Measurements from ENCODE around the gene IDH2. TPM values are rescaled to one million over a fixed set of nuclear protein-coding genes. Genes with fewer than 3 reads are reported as not detected.
"Not testable (repeated sequence)": the region's sequence is repeated elsewhere in the genome, so short reads cannot be mapped to it uniquely, and the experiment has no call there.

The IDH2 gene
- total RNA-seq, 1 experiment from 2014 or later = 48.1 TPM

DNA sequence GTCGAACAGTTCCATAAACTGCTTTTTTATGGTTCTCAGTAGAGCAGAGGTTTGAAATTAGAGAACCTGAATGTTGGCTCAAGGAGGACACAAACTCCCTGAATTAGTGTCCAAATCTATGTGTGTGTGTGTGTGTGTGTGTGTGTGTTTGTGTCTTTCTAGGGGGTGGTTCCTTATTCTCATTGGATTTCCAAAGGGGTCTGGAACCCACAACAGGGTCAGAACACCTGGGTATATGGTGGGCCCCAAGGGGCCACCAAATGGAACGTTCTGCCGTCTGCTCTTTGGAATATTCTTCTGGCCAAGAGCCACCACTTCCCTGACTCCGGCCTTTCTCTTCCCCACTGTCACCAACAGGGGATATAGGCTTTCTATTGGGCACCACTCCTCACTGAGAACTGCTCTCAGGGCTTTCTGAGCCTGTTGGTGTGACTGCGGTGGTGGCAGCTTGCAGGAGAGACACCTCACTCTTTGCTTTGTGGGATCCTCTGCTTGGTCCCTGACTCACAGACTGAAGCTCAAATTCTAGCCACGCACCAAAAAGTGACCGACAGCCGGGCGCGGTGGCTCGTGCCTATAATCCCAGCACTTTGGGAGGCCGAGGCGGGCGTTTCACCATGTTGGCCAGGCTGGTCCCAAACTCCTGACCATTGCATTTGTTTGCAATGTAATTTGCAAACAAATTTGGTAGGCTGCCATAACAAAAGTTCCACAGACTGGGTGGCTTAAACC lies 47.5 kb upstream of the IDH2 start:
- CTCF ChIA-PET = no interaction called here
- H3K4me1 ChIP-seq (ENCODE audit: control insufficient read depth in 1 of 2, insufficient read depth in 2 of 2, low read length in 2 of 2) = no peaks in the 10 kb centered on the region
- POLR2A ChIA-PET = no interaction called here
- H3K9me3 ChIP-seq (ENCODE audit: control insufficient read depth in 1 of 2, insufficient read depth in 1 of 2, low read depth in 1 of 2, low read length in 2 of 2) = no peaks in the 10 kb centered on the region
- no peak overlapping the region for H3K9ac ChIP-seq (ENCODE audit: low read length)
- BruUV-seq (replicated peaks) = no TSS peak
- H3K4me2 ChIP-seq (ENCODE audit: low read length) = no peak overlapping the region
- H3K27ac ChIP-seq (ENCODE audit: low read depth, low read length) = no peak overlapping the region
- no peak for DNase-seq (ENCODE audit: low read depth, low spot score)
- no peaks in the 10 kb centered on the region for H3K27me3 ChIP-seq (ENCODE audit: insufficient read depth, low read length)
- H3K36me3 ChIP-seq (ENCODE audit: control insufficient read depth in 1 of 2, insufficient read depth in 2 of 2, low read length in 2 of 2) = no peaks in the 10 kb centered on the region
- H3K79me2 ChIP-seq (ENCODE audit: insufficient read depth, low read length) = no peaks in the 10 kb centered on the region
- H4K20me1 ChIP-seq (ENCODE audit: insufficient read depth) = no peaks in the 10 kb centered on the region
- TF ChIP-seq SRF (IDR thresholded peaks at IDR 0.05; ENCODE audit: low read depth) (no peak), POLR2AphosphoS5 (IDR thresholded peaks at IDR 0.05; ENCODE audit: low read depth, low read length) (no peak), SIN3A (IDR thresholded peaks at IDR 0.05; ENCODE audit: low read depth) (no peak), EGR1 (IDR thresholded peaks at IDR 0.05; ENCODE audit: low read depth) (no peak), JUND (IDR thresholded peaks at IDR 0.05) (no peak)
- TF ChIP-seq, protein P1, sequence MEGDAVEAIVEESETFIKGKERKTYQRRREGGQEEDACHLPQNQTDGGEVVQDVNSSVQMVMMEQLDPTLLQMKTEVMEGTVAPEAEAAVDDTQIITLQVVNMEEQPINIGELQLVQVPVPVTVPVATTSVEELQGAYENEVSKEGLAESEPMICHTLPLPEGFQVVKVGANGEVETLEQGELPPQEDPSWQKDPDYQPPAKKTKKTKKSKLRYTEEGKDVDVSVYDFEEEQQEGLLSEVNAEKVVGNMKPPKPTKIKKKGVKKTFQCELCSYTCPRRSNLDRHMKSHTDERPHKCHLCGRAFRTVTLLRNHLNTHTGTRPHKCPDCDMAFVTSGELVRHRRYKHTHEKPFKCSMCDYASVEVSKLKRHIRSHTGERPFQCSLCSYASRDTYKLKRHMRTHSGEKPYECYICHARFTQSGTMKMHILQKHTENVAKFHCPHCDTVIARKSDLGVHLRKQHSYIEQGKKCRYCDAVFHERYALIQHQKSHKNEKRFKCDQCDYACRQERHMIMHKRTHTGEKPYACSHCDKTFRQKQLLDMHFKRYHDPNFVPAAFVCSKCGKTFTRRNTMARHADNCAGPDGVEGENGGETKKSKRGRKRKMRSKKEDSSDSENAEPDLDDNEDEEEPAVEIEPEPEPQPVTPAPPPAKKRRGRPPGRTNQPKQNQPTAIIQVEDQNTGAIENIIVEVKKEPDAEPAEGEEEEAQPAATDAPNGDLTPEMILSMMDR (IDR thresholded peaks at IDR 0.05 in 2 of 3, conservative IDR thresholded peaks at IDR 0.05 in 1 of 3; ENCODE audit: borderline replicate concordance in 1 of 3, insufficient read depth in 1 of 3, low read depth in 2 of 3, low read length in 2 of 3) = no peak
- TF ChIP-seq, protein P2, sequence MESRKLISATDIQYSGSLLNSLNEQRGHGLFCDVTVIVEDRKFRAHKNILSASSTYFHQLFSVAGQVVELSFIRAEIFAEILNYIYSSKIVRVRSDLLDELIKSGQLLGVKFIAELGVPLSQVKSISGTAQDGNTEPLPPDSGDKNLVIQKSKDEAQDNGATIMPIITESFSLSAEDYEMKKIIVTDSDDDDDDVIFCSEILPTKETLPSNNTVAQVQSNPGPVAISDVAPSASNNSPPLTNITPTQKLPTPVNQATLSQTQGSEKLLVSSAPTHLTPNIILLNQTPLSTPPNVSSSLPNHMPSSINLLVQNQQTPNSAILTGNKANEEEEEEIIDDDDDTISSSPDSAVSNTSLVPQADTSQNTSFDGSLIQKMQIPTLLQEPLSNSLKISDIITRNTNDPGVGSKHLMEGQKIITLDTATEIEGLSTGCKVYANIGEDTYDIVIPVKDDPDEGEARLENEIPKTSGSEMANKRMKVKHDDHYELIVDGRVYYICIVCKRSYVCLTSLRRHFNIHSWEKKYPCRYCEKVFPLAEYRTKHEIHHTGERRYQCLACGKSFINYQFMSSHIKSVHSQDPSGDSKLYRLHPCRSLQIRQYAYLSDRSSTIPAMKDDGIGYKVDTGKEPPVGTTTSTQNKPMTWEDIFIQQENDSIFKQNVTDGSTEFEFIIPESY (IDR thresholded peaks at IDR 0.05; ENCODE audit: extremely low read depth, insufficient replicate concordance, low read length) = no peak
- TF ChIP-seq, protein P3, sequence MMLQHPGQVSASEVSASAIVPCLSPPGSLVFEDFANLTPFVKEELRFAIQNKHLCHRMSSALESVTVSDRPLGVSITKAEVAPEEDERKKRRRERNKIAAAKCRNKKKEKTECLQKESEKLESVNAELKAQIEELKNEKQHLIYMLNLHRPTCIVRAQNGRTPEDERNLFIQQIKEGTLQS (IDR thresholded peaks at IDR 0.05) = no peak
- no peak for ATAC-seq
- no peak overlapping the region for H3K4me3 ChIP-seq (replicated peaks in 1 of 2; ENCODE audit: low read depth in 1 of 2, low read length in 2 of 2)
- H3K9me2 ChIP-seq (ENCODE audit: insufficient read depth) = no peaks in the 10 kb centered on the region
- RAD21 ChIA-PET (ENCODE audit: low non-redundant PET in 1 of 2, low total read pairs in 2 of 2, uncharacterized antibody in 2 of 2, unreplicated experiment in 2 of 2) = no interaction called here
- H2AFZ ChIP-seq (ENCODE audit: low read depth, low read length, poor library complexity, severe bottlenecking) = no peak overlapping the region
- intact Hi-C loops (cut with micrococcal nuclease) = loop anchor here (10.0 kb wide), 1 partner anchor 335 kb away; no protein-coding TSS in a partner anchor

DNA sequence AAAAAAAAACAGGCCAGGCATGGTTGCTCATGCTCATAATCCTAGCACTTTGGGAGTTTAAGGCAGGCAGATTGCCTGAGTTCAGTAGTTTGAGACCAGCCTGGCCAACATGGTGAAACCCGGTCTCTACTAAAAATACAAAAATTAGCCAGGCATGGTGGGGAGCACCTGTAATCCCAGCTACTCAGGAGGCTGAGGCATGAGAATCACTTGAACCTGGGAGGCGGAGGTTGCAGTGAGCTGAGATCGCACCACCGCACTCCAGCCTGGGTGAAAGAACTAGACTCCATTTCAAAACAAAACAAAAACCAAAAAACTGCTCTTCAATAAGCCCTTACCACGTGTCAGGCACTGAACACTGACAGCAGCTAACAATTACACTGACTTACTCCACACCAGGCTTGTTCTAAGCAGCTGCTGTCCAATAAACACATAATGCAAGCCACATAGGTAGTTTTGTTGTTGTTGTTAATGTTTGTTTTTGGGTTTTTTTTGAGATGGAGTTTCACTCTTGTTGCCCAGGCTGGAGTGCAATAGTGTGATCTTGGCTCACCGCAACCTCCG lies 44.0 kb upstream of the IDH2 start:
- BruUV-seq (replicated peaks); RAD21 ChIA-PET (ENCODE audit: low non-redundant PET in 1 of 2, low total read pairs in 2 of 2, uncharacterized antibody in 2 of 2, unreplicated experiment in 2 of 2); H3K27ac ChIP-seq (ENCODE audit: low read depth, low read length); H4K20me1 ChIP-seq (ENCODE audit: insufficient read depth); ATAC-seq; H3K4me2 ChIP-seq (ENCODE audit: low read length); POLR2A ChIA-PET; H3K27me3 ChIP-seq (ENCODE audit: insufficient read depth, low read length); DNase-seq (ENCODE audit: low read depth, low spot score); H3K4me3 ChIP-seq (replicated peaks in 1 of 2; ENCODE audit: low read depth in 1 of 2, low read length in 2 of 2); H3K9me2 ChIP-seq (ENCODE audit: insufficient read depth); H3K9me3 ChIP-seq (ENCODE audit: control insufficient read depth in 1 of 2, insufficient read depth in 1 of 2, low read depth in 1 of 2, low read length in 2 of 2); H3K9ac ChIP-seq (ENCODE audit: low read length); H3K4me1 ChIP-seq (ENCODE audit: control insufficient read depth in 1 of 2, insufficient read depth in 2 of 2, low read length in 2 of 2); H3K79me2 ChIP-seq (ENCODE audit: insufficient read depth, low read length); H2AFZ ChIP-seq (ENCODE audit: low read depth, low read length, poor library complexity, severe bottlenecking); H3K36me3 ChIP-seq (ENCODE audit: control insufficient read depth in 1 of 2, insufficient read depth in 2 of 2, low read length in 2 of 2): not testable (repeated sequence)
- CTCF ChIA-PET = interaction anchor here (1.0 to 1.4 kb wide), 2 partner anchors 87 to 147 kb away, joined by 3 read pairs; partner anchors contain the start of gene CIB1
- intact Hi-C loops (cut with micrococcal nuclease) = loop anchor here (10.0 kb wide), 1 partner anchor 339 kb away; no protein-coding TSS in a partner anchor
